Lower leg skin (tissue), 4 donors: ENCODE results near the gene IGSF8. TPM values are rescaled to one million over a fixed set of nuclear protein-coding genes. Genes with fewer than 3 reads are reported as not detected.

Experiments
- DNase-seq, 2 donors: peaks; one replicate each; pipeline ENCODE4 v3.0.0-alpha.2; 2019; ENCODE audit warnings: low spot score in 2 of 2
- H3K4me3 ChIP-seq: fragments of 200-600 bp; sonication (generic); 2 replicates; pipeline ENCODE4 v1.5.1; 2017; ENCODE audit warnings: mild to moderate bottlenecking, low read depth; ENCODE audit not compliant: poor library complexity, severe bottlenecking
- CTCF ChIP-seq, 3 donors: fragments of 450-650 bp; IDR thresholded peaks; one replicate each; pipeline ENCODE4 v1.5.1; 2016; ENCODE audit warnings: antibody characterized with exemption in 3 of 3, mild to moderate bottlenecking in 3 of 3, moderate library complexity in 2 of 3
- POLR2A ChIP-seq, 2 donors: fragments of 450-650 bp; IDR thresholded peaks; one replicate each; pipeline ENCODE4 v1.6.1; 2016 to 2017; ENCODE audit warnings: antibody characterized with exemption in 2 of 2, mild to moderate bottlenecking in 1 of 2, moderate library complexity in 1 of 2
- WGBS, 2 donors: methylation state at CpG; one replicate each; pipeline ENCODE4 v1.1.5; 2018; 5-methylcytosine and 5-hydroxymethylcytosine counted together
- intact Hi-C: fragments of 100-400 bp; cut with DNase I; formaldehyde crosslinking; loops from one replicate; pipeline ENCODE4 v1.15.0; 2023; ENCODE audit warnings: low total_unique reads
- total RNA-seq, 4 donors: library from RNA; depleted of rRNA; stranded (reverse); fragments of >200 nt; gene quantifications; one replicate each; pipeline ENCODE4 v1.1.0, GENCODE V29; 2016

IGSF8 gene
- total RNA-seq, 4 donors from 2014 or later, result 44.5 to 74.5 (median 54.9) TPM

DNA sequence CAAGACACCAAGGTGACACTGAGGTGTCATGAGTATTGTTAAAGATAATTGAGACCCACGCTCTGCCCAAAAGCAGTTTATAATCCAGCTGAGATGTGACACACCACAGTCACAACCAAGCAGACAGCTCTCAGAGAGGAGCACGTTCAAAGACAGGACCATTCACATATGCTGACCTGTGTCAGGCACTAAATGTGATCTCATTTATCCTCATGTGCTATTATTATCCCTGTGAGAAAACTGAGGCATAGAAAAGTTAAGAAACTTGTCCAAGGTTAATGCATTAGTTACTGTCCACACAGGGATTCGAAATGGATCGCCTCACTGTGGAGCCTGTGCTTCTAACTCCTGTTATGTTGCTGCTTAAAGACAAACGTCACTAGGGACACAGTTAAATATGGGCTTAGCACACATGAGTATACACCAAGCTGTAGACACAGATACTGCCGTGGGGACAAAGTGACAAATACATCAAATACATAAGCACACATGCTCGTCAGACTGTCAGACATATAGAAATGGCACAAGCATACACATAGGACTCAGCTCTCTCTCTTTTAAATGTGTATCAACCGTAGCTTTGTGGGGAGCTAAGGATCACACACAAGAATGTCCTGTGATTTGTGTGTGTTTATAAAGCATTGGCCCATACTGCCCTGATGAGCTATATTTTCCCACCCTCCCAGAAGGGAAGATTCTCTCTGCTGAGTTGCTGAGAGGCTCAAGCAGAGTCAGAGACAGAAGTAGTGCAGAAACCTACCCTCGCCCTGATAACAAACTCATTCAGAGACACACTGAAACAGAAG lies 3.5 kb upstream of the IGSF8 start:
- no peak for DNase-seq
- 78 to 83% methylated on average over 9 of the region's 9 CpGs for WGBS, 2 donors
- no peak for TF ChIP-seq POLR2A (IDR thresholded peaks at IDR 0.05)
- no peak for TF ChIP-seq CTCF (IDR thresholded peaks at IDR 0.05)
- H3K4me3 ChIP-seq, result no peak overlapping the region
- intact Hi-C loops, result loop anchor here (10.0 kb wide), 1 partner anchor 93 kb away; the partner anchor contains the start of gene CASQ1

- TF ChIP-seq CTCF (IDR thresholded peaks at IDR 0.05), result peak in 1 of 3 donors; percentile 41
- no peak for TF ChIP-seq POLR2A (IDR thresholded peaks at IDR 0.05)
- no peak overlapping the region for H3K4me3 ChIP-seq
- 22 to 24% methylated on average over 13 of the region's 13 CpGs for WGBS, 2 donors
- DNase-seq, result peak; percentile 67 to 94
- intact Hi-C loops, result loop anchor here (10.0 kb wide), 1 partner anchor 94 kb away; the partner anchor contains the start of gene CASQ1
Measured at GRCh38 chr1:160101037-160101716, 2.8 kb upstream of the IGSF8 start.

GRCh38 chr1:160099716-160100375 lies 1.4 kb upstream of the IGSF8 start:
- 92% methylated on average over 2 of the region's 2 CpGs for WGBS, 2 donors
- no peak for TF ChIP-seq CTCF (IDR thresholded peaks at IDR 0.05)
- no peak for TF ChIP-seq POLR2A (IDR thresholded peaks at IDR 0.05)
- H3K4me3 ChIP-seq, result no peak overlapping the region
- intact Hi-C loops, result loop anchor here (10.0 kb wide), 1 partner anchor 95 kb away; the partner anchor contains the start of gene CASQ1
- no peak for DNase-seq

DNA sequence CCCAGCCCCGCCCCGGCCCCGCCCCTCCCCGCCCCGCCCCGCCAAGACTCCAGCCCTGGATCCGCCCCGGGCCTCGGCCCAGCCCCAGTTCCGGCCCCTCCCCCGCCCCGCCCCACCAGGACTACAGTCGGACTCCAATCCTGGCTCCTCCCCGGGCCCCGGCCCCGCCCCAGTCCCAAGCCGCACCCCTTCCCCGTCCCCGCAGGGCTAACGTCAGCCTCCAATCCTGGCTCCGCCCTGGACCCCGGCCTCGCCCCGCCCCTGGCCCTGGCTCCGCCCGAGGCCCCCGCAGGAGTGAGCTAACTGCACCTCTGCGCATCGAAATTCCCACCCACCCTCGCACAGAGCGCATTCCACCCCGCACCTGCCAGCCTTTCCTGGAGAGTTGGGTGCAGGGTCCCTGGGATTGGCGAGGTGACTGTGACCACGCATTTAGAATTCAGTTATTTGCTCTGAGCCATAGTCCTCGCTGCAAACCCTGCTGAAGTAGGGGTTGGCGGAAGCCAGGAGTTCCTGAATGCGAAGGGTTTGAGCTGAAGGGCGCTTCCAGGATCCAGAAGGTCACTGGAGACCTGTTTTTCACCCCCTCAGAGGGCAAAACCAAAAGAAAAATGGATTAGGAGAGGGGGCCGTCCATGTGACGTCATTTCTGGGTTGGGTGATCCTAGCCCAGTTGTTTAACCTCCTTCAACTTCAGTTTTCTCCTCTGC lies 588 bp upstream of the IGSF8 start:
- peak; percentile 96 to 99 for DNase-seq
- WGBS, 2 donors, result 5 to 6% methylated on average over 16 to 19 of the region's 40 CpGs
- no peak for TF ChIP-seq POLR2A (IDR thresholded peaks at IDR 0.05)
- no peak for TF ChIP-seq CTCF (IDR thresholded peaks at IDR 0.05)
- intact Hi-C loops, result no loop called here
- peak overlapping the region; percentile 22 for H3K4me3 ChIP-seq

DNA sequence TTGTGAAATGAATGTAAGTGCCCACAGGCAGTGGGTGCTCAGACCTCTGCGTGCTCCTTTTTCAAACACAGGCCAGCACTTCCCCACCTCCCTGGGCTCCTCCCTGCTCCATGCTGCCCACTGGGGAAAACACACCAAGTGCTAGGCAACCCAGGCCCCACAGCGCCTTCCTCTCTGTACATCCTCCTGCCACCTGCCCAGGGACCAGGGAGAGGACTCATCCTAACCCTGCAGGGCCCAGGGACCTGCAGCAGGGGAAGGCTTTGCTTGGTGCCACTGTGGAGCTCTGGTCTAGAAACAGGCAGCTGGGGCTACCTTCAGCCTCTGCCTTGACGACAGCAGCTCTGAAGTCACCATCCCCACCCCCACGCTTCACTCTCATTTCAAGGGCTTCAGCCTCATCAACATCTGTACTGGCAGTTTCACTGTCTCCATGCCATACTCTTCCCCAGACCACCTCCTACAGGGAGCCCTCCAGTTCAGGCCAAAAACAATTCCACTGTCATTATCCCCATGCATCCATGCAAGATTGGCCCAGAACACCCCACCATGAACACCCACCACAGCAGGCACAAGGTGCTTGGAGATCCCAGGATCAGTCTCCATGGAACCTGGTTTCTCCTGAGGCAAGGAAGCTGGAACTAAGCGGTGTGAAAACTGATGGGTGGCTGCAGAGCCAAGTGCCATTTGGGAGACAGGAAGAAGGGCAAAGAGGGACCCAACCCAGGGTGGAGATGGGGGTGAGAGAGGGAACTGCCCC lies 1.1 kb downstream of the IGSF8 start:
- intact Hi-C loops, result no loop called here
- no peak overlapping the region for H3K4me3 ChIP-seq
- whole genome bisulfite sequencing, 2 donors, result 42 to 55% methylated on average over 5 of the region's 5 CpGs
- no peak for DNase-seq
- TF ChIP-seq POLR2A (IDR thresholded peaks at IDR 0.05), result no peak
- no peak for TF ChIP-seq CTCF (IDR thresholded peaks at IDR 0.05)
